Adrenal gland (tissue), 12 donors: ENCODE results near the gene GMDS. TPM values are rescaled to one million over a fixed set of nuclear protein-coding genes. Genes with fewer than 3 reads are reported as not detected.

ENCODE experiments used
- DNase-seq, 7 donors: peaks; one replicate each; pipeline ENCODE4 v3.0.0-alpha.2; 2019 to 2020
- H3K27ac ChIP-seq, 5 donors: fragments of 200-600 bp; sonication (generic) in 4 of 5; 1 replicate in 3 of 5; 2 replicates in 2 of 5; pipeline versions ENCODE4 v1.5.1 to v1.8.0; 2016 to 2020; ENCODE audit warnings: mild to moderate bottlenecking in 1 of 5
- H3K27me3 ChIP-seq: fragments of 200-600 bp; 2 replicates; pipeline ENCODE4 v1.8.0; 2021
- H3K36me3 ChIP-seq, 2 donors: fragments of 200-600 bp; replicated peaks in 1 of 2; 1 replicate in 1 of 2; 2 replicates in 1 of 2; pipeline versions ENCODE4 v1.5.1 to v1.8.0; 2018 to 2022
- H3K4me1 ChIP-seq, 2 donors: fragments of 200-600 bp; replicated peaks in 1 of 2; 1 replicate in 1 of 2; 2 replicates in 1 of 2; pipeline versions ENCODE4 v1.5.1 to v1.8.0; 2018 to 2021
- H3K4me3 ChIP-seq, 4 donors: fragments of 200-600 bp; sonication (generic) in 3 of 4; one replicate each; pipeline ENCODE4 v1.5.1; 2016 to 2018
- H3K9me3 ChIP-seq, 3 donors: fragments of 200-600 bp; sonication (generic) in 1 of 3; replicated peaks in 1 of 3; 1 replicate in 2 of 3; 2 replicates in 1 of 3; pipeline versions ENCODE4 v1.5.1 to v1.8.0; 2016 to 2021
- CTCF ChIP-seq, 6 experiments: fragments of 450-650 bp in 4 of 6; fragments of 200-600 bp in 2 of 6; sonication (generic) in 1 of 6; IDR thresholded peaks; 1 replicate in 5 of 6; 2 replicates in 1 of 6; pipeline versions ENCODE4 v1.5.1 to v1.8.0; 2016 to 2021; ENCODE audit warnings: antibody characterized with exemption in 6 of 6, mild to moderate bottlenecking in 2 of 6, moderate library complexity in 1 of 6
- POLR2A ChIP-seq, 2 donors: fragments of 450-650 bp; IDR thresholded peaks; one replicate each; pipeline ENCODE4 v1.6.1; 2017; ENCODE audit warnings: antibody characterized with exemption in 2 of 2, mild to moderate bottlenecking in 2 of 2, moderate library complexity in 1 of 2
- WGBS, 4 donors: extraction: QIAGEN DNeasy Blood & Tissue Kit in 2 of 4; methylation state at CpG; one replicate each; pipeline versions ENCODE4 v1.1.5 to v1.1.7; 2013 to 2017; 5-methylcytosine and 5-hydroxymethylcytosine counted together
- intact Hi-C, 2 donors: fragments of 100-400 bp; cut with DNase I; formaldehyde crosslinking; loops; one replicate each; pipeline versions ENCODE4 v1.14.1 to v1.15.0; 2022 to 2023
- polyA plus RNA-seq, 3 donors: library from polyadenylated mRNA; stranded (reverse); fragments of 200-250 nt in 2 of 3; fragments of 350-450 nt in 1 of 3; fragmentation: Illumina TruSeq in 1 of 3; extraction: RNeasy Lipid Tissue Mini Kit (QIAGEN cat#74804) in 1 of 3; gene quantifications; one replicate each; pipeline ENCODE4 v1.2.3, GENCODE V29; 2013 to 2014
- total RNA-seq, 9 donors: library from RNA; depleted of rRNA in 4 of 9; stranded (reverse); fragments of >200 nt in 4 of 9; fragments of 120-200 nt in 1 of 9; fragmentation: NEBNext Ultra II Directional in 1 of 9; extraction: Animal tissue kit (Norgen Biotek cat#: 25700) in 1 of 9; gene quantifications; one replicate each; pipeline versions ENCODE4 v1.1.0 to v1.2.4, GENCODE V29; 2013 to 2023
- donor health status: healthy with polysubstance abuse.
- donor health status: Bipolar disorder and iron deficiency.
- donor health status: DM: yes; HTN: yes; CAD: no.
- donor health status: DM: no; HTN: no; CAD: no.
- donor health status: DM: no; HTN: no; CAD: no.
- donor health status: DM: yes; HTN: yes; CAD: no.

GMDS gene
- total and polyA plus RNA-seq, 12 donors: 8.5 to 39.2 (median 15.2) TPM

GRCh38 chr6:2007165-2007564, 238.2 kb downstream of the GMDS start:
- H3K36me3 ChIP-seq: no peaks in the 10 kb centered on the region
- H3K9me3 ChIP-seq: no peaks in the 10 kb centered on the region
- TF ChIP-seq POLR2A (IDR thresholded peaks at IDR 0.05) (no peak), CTCF (IDR thresholded peaks at IDR 0.05) (no peak)
- no peak for DNase-seq
- WGBS, 4 donors: 70 to 93% (median 76%) methylated on average over 4 of the region's 4 CpGs
- no peaks in the 10 kb centered on the region for H3K4me1 ChIP-seq
- H3K4me3 ChIP-seq: no peak overlapping the region
- intact Hi-C loops: no loop called here
- H3K27ac ChIP-seq: no peak overlapping the region
- H3K27me3 ChIP-seq: no peaks in the 10 kb centered on the region

- Histone ChIP-seq H3K27me3 (no peaks in the 10 kb centered on the region), H3K27ac (no peak overlapping the region), H3K4me1 (no peaks in the 10 kb centered on the region), H3K4me3 (no peak overlapping the region), H3K9me3 (no peaks in the 10 kb centered on the region), H3K36me3 (no peaks in the 10 kb centered on the region)
- intact Hi-C loops: no loop called here
- DNase-seq: no peak
- 88 to 92% (median 89%) methylated on average over 3 of the region's 3 CpGs for WGBS, 4 donors
- TF ChIP-seq CTCF (IDR thresholded peaks at IDR 0.05): no peak
- TF ChIP-seq POLR2A (IDR thresholded peaks at IDR 0.05): no peak
These were observed 240.5 kb downstream of the GMDS start for GRCh38 chr6:2004888-2005287.

DNA sequence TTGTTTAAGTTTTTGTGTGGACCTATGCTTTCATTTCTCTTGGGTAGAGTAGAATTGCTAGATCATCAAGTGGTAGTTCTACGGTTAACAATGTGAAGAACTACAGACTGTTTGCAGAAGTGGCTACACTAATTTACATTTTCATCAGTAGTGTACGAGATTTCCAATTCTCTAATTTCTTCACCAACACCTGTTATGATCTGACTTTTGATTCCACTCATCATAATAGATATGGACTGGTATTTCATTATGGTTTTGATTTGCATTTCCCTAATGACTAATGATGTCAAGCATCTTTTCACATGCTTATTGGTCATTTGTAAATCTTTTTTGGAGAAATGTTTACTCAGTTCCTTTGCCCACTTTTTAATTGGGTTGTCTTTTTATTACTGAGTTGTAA, 244.4 kb downstream of the GMDS start:
- H3K36me3 ChIP-seq: no peaks in the 10 kb centered on the region
- TF ChIP-seq POLR2A (IDR thresholded peaks at IDR 0.05) (no peak), CTCF (IDR thresholded peaks at IDR 0.05) (no peak)
- intact Hi-C loops: no loop called here
- H3K4me1 ChIP-seq: no peaks in the 10 kb centered on the region
- no peaks in the 10 kb centered on the region for H3K27me3 ChIP-seq
- 90 to 96% (median 94%) methylated on average over 2 of the region's 2 CpGs for WGBS, 4 donors
- no peak overlapping the region for H3K27ac ChIP-seq
- H3K4me3 ChIP-seq: no peak overlapping the region
- DNase-seq: no peak
- no peaks in the 10 kb centered on the region for H3K9me3 ChIP-seq

DNA sequence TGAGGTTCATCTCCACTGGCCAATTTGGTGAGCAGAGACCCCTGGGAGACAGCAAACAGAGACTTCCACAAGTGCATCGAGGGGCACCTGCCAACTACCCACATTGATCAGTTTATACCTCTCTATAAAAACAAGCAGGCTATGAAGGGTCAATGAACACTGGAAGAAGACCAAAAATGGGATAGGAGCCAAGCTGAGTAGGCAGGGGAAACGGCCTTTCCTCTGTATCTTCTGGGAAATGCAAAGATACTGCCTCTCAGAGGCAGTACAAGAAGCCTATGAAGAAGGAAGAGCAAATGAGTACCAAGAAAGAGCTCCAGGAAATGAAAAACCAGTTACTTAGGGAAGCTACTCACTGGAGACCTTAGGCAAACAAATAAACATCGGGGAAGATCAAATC, 247.7 kb downstream of the GMDS start:
- Histone ChIP-seq H3K27me3 (no peaks in the 10 kb centered on the region), H3K27ac (no peak overlapping the region), H3K9me3 (no peaks in the 10 kb centered on the region), H3K4me1 (no peaks in the 10 kb centered on the region), H3K36me3 (no peaks in the 10 kb centered on the region), H3K4me3 (no peak overlapping the region)
- 38 to 51% (median 47%) methylated on average over 2 to 3 of the region's 3 CpGs for WGBS, 4 donors
- intact Hi-C loops: no loop called here
- TF ChIP-seq CTCF (IDR thresholded peaks at IDR 0.05) (no peak), POLR2A (IDR thresholded peaks at IDR 0.05) (no peak)
- DNase-seq: no peak
